GM12872 (cell line): ENCODE data around the gene NOTCH2.
"Not testable (repeated sequence)": the region's sequence is repeated elsewhere in the genome, so short reads cannot be mapped to it uniquely, and the experiment has no call there.

Source experiments
- TF ChIP-seq, protein P1 (sequence below): IDR thresholded peaks from 3 replicates; pipeline ENCODE4 v1.5.1; 2011; ENCODE audit warnings: low read depth, mild to moderate bottlenecking, low read length, moderate library complexity; ENCODE audit not compliant: insufficient read depth

NOTCH2 gene

DNA sequence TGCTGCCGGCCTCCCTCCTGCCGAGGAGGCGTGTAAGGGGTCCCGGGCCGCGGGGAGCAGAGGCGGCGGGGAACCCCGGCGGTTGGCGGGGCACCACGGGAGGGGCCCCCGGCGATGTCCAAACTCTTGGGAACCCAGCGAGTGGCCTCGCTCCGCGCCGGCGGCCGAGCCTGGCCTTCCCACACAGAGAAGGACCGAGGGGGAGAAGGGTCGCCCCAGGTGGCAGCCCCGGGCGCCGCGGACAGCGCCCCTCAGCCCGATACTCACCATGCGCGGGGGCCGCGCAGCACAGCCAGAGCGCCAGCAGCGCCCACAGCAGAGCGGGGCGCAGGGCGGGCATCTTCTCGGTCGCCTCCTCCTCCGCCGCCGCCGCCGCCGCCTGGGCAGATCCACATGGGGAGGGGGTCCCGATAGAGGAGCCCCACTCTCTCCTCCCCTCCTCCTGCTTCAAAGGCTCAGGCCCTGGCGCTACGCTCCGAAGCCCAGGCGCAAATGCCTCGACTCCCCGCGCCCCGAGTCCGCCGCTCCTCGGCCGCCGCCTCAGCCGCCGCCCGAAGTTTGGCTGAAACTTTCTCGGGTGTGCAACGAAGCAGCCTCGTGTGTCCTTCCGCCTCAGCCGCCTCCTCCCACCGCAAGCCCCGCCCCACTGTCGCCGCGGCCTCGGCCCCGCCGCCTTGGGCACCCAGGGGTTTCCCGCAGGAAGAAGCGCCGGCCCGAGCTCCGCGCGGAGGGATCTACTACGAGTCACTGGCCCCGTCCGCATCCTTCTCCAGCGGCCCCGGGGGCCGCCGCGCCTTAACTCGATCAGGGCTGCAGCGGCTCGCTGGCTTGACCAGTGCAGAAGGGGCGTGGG lies at the start of gene NOTCH2:
Gene NOTCH2, minus strand, starts transcription at position 596 of the 853 bp plus-strand sequence. Its CDS starts 256 bp downstream, at position 340.
- TF ChIP-seq, protein P1, sequence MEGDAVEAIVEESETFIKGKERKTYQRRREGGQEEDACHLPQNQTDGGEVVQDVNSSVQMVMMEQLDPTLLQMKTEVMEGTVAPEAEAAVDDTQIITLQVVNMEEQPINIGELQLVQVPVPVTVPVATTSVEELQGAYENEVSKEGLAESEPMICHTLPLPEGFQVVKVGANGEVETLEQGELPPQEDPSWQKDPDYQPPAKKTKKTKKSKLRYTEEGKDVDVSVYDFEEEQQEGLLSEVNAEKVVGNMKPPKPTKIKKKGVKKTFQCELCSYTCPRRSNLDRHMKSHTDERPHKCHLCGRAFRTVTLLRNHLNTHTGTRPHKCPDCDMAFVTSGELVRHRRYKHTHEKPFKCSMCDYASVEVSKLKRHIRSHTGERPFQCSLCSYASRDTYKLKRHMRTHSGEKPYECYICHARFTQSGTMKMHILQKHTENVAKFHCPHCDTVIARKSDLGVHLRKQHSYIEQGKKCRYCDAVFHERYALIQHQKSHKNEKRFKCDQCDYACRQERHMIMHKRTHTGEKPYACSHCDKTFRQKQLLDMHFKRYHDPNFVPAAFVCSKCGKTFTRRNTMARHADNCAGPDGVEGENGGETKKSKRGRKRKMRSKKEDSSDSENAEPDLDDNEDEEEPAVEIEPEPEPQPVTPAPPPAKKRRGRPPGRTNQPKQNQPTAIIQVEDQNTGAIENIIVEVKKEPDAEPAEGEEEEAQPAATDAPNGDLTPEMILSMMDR, result not testable (repeated sequence)

DNA sequence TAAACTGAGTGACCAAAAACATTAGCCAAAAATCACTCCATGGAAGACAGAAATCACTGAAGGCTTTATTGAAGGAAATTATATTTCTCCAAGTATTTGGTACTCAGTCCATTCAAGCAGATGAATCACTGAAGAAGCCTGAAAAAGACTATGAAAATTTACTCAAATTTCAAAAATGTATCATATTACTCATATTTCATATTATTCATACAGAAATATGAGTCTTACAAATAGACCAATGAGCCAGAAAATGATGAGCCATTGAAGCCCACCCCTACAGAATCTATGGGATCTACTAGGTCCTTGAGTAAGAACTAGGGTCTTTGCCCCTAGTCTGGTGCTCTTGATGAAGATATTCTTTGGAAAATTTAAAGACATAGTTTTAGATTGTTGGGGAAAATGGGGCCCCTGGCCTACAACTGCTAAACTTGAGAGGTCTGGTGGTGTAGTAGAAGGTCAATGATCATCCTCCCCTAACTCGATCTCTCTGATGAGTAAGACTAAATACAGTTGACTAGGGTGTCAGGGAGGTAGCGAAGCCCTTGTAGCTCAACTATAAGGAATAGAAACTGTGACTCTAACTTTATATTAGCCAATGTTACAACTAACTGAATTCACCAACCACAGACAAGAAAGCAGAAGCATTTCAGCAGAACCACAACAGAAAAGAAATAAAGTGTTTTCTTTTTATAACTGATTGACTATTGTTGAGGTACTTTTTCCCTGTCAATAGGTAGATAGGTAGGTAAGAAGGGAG lies 81.0 kb downstream of the NOTCH2 start:
- TF ChIP-seq, protein P1, result no peak

DNA sequence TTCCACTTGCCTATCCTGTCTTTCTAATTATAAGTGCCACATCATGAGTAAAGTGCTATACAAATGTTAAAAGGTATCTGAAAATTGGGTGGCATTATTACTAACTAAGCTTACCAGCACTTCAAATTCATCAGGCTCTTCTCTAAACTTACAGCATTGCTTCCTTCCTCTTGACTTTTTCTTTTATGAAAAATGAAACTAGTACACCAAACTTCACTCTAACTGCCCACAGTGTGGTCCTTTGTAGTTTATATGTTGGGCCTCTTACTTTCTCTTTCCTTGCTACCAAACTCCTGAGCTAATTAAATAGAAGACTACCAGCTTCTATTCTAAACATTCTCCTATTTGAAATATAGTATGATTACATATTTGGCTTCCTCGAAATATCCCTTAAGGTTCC lies 81.8 kb downstream of the NOTCH2 start:
- TF ChIP-seq, protein P1, result no peak

- TF ChIP-seq, protein P1, result no peak
Measured at GRCh38 chr1:119987112-119987511, 82.3 kb downstream of the NOTCH2 start.

DNA sequence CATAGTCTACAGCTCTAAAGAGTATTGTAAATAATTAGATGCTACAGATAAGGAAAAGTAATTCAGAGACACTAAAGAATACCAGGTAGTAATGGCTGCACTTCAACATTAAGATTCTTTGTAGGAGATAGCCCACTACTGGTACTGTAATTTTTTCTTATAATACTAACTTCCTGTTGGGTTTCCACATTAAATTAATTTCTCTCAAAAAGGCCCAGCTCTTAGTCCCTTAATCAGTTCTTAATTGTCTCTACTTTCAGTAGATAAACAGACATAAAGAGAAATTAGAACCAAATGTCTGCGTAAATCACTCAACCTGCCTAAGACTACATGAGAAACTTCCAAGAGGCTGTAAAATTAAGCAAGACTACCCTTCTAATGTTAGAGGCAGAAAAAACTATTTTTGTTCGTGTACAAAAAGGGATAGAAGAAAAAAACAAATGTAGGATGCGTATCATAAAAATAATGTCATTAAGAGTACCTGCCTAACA lies 83.4 kb downstream of the NOTCH2 start:
- TF ChIP-seq, protein P1, result no peak

GRCh38 chr1:119984771-119985170 lies 84.7 kb downstream of the NOTCH2 start:
- TF ChIP-seq, protein P1, result no peak
